Nephron (organoid): Measurements from ENCODE around the gene ETV3L.
A peak's percentile ranks its signal among the peaks of the same experiment; 100 is the strongest.
"Not testable (repeated sequence)": the region's sequence is repeated elsewhere in the genome, so short reads cannot be mapped to it uniquely, and the experiment has no call there.

Experiments used
- H3K27ac Mint-ChIP-seq, 3 experiments: 2 replicates each; pipeline ENCODE4 v1.8.0; 2020; ENCODE audit warnings: mixed read lengths in 3 of 3, mild to moderate bottlenecking in 2 of 3, moderate library complexity in 1 of 3
- H3K27me3 Mint-ChIP-seq: 2 replicates; pipeline ENCODE4 v1.8.0; 2021; ENCODE audit warnings: low read depth, mild to moderate bottlenecking, moderate library complexity, mixed read lengths
- H3K36me3 Mint-ChIP-seq: 2 replicates; pipeline ENCODE4 v1.8.0; 2020; ENCODE audit warnings: low read depth, mixed read lengths
- H3K4me1 Mint-ChIP-seq: 2 replicates; pipeline ENCODE4 v1.8.0; 2020; ENCODE audit warnings: mixed read lengths
- H3K4me3 Mint-ChIP-seq, 3 experiments: 2 replicates each; pipeline ENCODE4 v1.8.0; 2020; ENCODE audit warnings: mild to moderate bottlenecking in 3 of 3, mixed read lengths in 3 of 3, moderate library complexity in 2 of 3
- H3K9me3 Mint-ChIP-seq: 2 replicates; pipeline ENCODE4 v1.8.0; 2020; ENCODE audit warnings: mixed read lengths
- CTCF ChIP-seq, 3 experiments: fragments of 200-600 bp; sonication (generic); IDR thresholded peaks; one replicate each; pipeline ENCODE4 v1.5.0; 2021; ENCODE audit warnings: antibody characterized with exemption in 3 of 3; ENCODE audit not compliant: unreplicated experiment in 3 of 3

The ETV3L gene

GRCh38 chr1:157084720-157085119 is 14.9 kb downstream of the ETV3L start:
- TF ChIP-seq CTCF (IDR thresholded peaks at IDR 0.05; ENCODE audit: unreplicated experiment in 3 of 3): no peak
- Mint-ChIP-seq H3K36me3 (no peaks in the 10 kb centered on the region), H3K4me3 (no peak overlapping the region), H3K9me3 (no peaks in the 10 kb centered on the region), H3K27ac (no peak overlapping the region), H3K27me3 (no peaks in the 10 kb centered on the region), H3K4me1 (peaks cover under 1% of the 10 kb centered on the region)

- no peak overlapping the region for H3K4me3 Mint-ChIP-seq
- no peak for TF ChIP-seq CTCF (IDR thresholded peaks at IDR 0.05; ENCODE audit: unreplicated experiment in 3 of 3)
- no peaks in the 10 kb centered on the region for H3K4me1 Mint-ChIP-seq
- H3K27ac Mint-ChIP-seq: no peak overlapping the region
- H3K9me3 Mint-ChIP-seq: no peaks in the 10 kb centered on the region
- no peaks in the 10 kb centered on the region for H3K36me3 Mint-ChIP-seq
- no peaks in the 10 kb centered on the region for H3K27me3 Mint-ChIP-seq
Observed at GRCh38 chr1:157081707-157082106, 17.9 kb downstream of the ETV3L start.

- Mint-ChIP-seq H3K36me3 (no peaks in the 10 kb centered on the region), H3K9me3 (no peaks in the 10 kb centered on the region), H3K4me1 (no peaks in the 10 kb centered on the region), H3K27ac (no peak overlapping the region), H3K27me3 (no peaks in the 10 kb centered on the region), H3K4me3 (no peak overlapping the region)
- no peak for TF ChIP-seq CTCF (IDR thresholded peaks at IDR 0.05; ENCODE audit: unreplicated experiment in 3 of 3)
Observed at GRCh38 chr1:157080714-157081113, 18.9 kb downstream of the ETV3L start.

GRCh38 chr1:157077394-157077793 is 22.2 kb downstream of the ETV3L start:
- H3K4me1 Mint-ChIP-seq: peaks cover 11% of the 10 kb centered on the region
- peaks cover 4% of the 10 kb centered on the region for H3K27me3 Mint-ChIP-seq
- TF ChIP-seq CTCF (IDR thresholded peaks at IDR 0.05; ENCODE audit: unreplicated experiment in 3 of 3): no peak
- H3K36me3 Mint-ChIP-seq: no peaks in the 10 kb centered on the region
- no peaks in the 10 kb centered on the region for H3K9me3 Mint-ChIP-seq
- H3K4me3 Mint-ChIP-seq: no peak overlapping the region
- no peak overlapping the region for H3K27ac Mint-ChIP-seq

GRCh38 chr1:157073944-157074685 is 25.5 kb downstream of the ETV3L start:
- H3K27me3 Mint-ChIP-seq: peaks cover 4% of the 10 kb centered on the region
- H3K27ac Mint-ChIP-seq: no peak overlapping the region
- no peaks in the 10 kb centered on the region for H3K36me3 Mint-ChIP-seq
- peaks cover 11% of the 10 kb centered on the region for H3K4me1 Mint-ChIP-seq
- TF ChIP-seq CTCF (IDR thresholded peaks at IDR 0.05; ENCODE audit: unreplicated experiment in 3 of 3): peak; percentile 52 to 54 (median 53)
- H3K4me3 Mint-ChIP-seq: peak overlapping the region in 1 of 3 experiments; percentile 23
- H3K9me3 Mint-ChIP-seq: no peaks in the 10 kb centered on the region

- TF ChIP-seq CTCF (IDR thresholded peaks at IDR 0.05; ENCODE audit: unreplicated experiment in 3 of 3): no peak
- H3K4me3 Mint-ChIP-seq: no peak overlapping the region
Observed at GRCh38 chr1:157069601-157070000, 30.0 kb downstream of the ETV3L start.

GRCh38 chr1:157059241-157059640 is 40.4 kb downstream of the ETV3L start:
- not testable (repeated sequence) for H3K4me3 Mint-ChIP-seq, H3K36me3 Mint-ChIP-seq, H3K4me1 Mint-ChIP-seq, H3K27me3 Mint-ChIP-seq, H3K27ac Mint-ChIP-seq
- peaks cover 14% of the 10 kb centered on the region for H3K9me3 Mint-ChIP-seq

More at GRCh38 chr1:157069601-157070000, 30.0 kb downstream of the ETV3L start:
- Mint-ChIP-seq H3K36me3 (no peaks in the 10 kb centered on the region), H3K27ac (no peak overlapping the region), H3K9me3 (no peaks in the 10 kb centered on the region), H3K4me1 (peaks cover 11% of the 10 kb centered on the region), H3K27me3 (peaks cover 4% of the 10 kb centered on the region)
